GM12891 (cell line): ENCODE results near the gene PANK1.

Source experiments
- PAX5 ChIP-seq: IDR thresholded peaks from 2 replicates; pipeline ENCODE4 v1.6.1; 2011; ENCODE audit warnings: low read length, moderate library complexity, mild to moderate bottlenecking; ENCODE audit not compliant: insufficient read depth, severe bottlenecking
- POLR2A ChIP-seq: IDR thresholded peaks from 2 replicates; pipeline ENCODE4 v1.6.1; 2011; ENCODE audit warnings: low read depth, low read length, control low read depth
- POLR2AphosphoS5 ChIP-seq: IDR thresholded peaks from 2 replicates; pipeline ENCODE4 v1.6.1; 2011; ENCODE audit warnings: low read depth, low read length, control low read depth
- SPI1 ChIP-seq: IDR thresholded peaks from 2 replicates; pipeline ENCODE4 v1.6.1; 2011; ENCODE audit warnings: low read depth, low read length, control low read depth
- TAF1 ChIP-seq: IDR thresholded peaks from 2 replicates; pipeline ENCODE4 v1.6.1; 2011; ENCODE audit warnings: low read depth, low read length, control low read depth

DNA sequence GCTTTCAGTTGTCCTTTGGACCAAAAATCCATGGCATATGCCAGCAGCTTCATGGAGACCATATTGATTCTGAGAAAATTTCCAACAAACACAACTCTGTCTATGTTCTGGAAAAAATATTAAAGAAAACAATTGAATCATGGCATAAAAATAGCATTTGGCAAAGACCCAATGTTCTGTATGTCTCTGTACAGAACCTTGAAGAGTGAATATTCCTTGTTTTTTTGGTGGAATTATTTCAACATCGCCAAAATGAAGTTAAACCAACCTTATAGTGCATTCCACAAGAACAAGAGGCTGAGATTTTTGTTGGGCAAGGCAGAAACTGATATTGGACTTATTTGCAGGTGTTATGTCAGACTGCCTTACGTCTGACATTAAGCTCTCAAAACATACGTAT is 56.4 kb downstream of the PANK1 start:
- TF ChIP-seq POLR2AphosphoS5, result no peak
- TF ChIP-seq POLR2A, result no peak
- no peak for TF ChIP-seq TAF1
- no peak for TF ChIP-seq SPI1
- no peak for TF ChIP-seq PAX5
